8988T (cell line): ENCODE results near the gene KRTAP19-8.

Experiments used
- DNase-seq: peaks from one replicate; pipeline ENCODE4 v3.0.0; 2011

Gene KRTAP19-8

GRCh38 chr21:31038376-31038775 is at the start of gene KRTAP19-8:
TSS of gene KRTAP19-8 (minus strand) at chr21:31038476. CDS start at chr21:31038443, 33 bp downstream.
- no peak for DNase-seq

- no peak for DNase-seq
These were observed 49.6 kb upstream of the KRTAP19-8 start for GRCh38 chr21:31087639-31088473.

- DNase-seq = no peak
These were observed 46.4 kb upstream of the KRTAP19-8 start for GRCh38 chr21:31084689-31085088.

- no peak for DNase-seq
These were observed 40.5 kb upstream of the KRTAP19-8 start for GRCh38 chr21:31078796-31079195.

GRCh38 chr21:31078216-31078615 is 39.9 kb upstream of the KRTAP19-8 start:
- DNase-seq = no peak

GRCh38 chr21:31075848-31076247 is 37.6 kb upstream of the KRTAP19-8 start:
- no peak for DNase-seq

GRCh38 chr21:31072533-31072932 is 34.3 kb upstream of the KRTAP19-8 start:
- DNase-seq = no peak

GRCh38 chr21:31064803-31065202 is 26.5 kb upstream of the KRTAP19-8 start:
- DNase-seq = no peak

- no peak for DNase-seq
These were observed 14.3 kb upstream of the KRTAP19-8 start for GRCh38 chr21:31052489-31053142.

- no peak for DNase-seq
These were observed 12.4 kb upstream of the KRTAP19-8 start for GRCh38 chr21:31050577-31051157.

- no peak for DNase-seq
These were observed 7.6 kb upstream of the KRTAP19-8 start for GRCh38 chr21:31045841-31046240.

GRCh38 chr21:31043471-31043870 is 5.2 kb upstream of the KRTAP19-8 start:
- DNase-seq = no peak

GRCh38 chr21:31042080-31042464 is 3.8 kb upstream of the KRTAP19-8 start:
- DNase-seq = no peak

- no peak for DNase-seq
These were observed 3.2 kb upstream of the KRTAP19-8 start for GRCh38 chr21:31041295-31042079.

- DNase-seq = no peak
These were observed 3.9 kb downstream of the KRTAP19-8 start for GRCh38 chr21:31034378-31034777.

- no peak for DNase-seq
These were observed 7.7 kb downstream of the KRTAP19-8 start for GRCh38 chr21:31030367-31031106.

- no peak for DNase-seq
These were observed 14.6 kb downstream of the KRTAP19-8 start for GRCh38 chr21:31023680-31024079.

- no peak for DNase-seq
These were observed 16.0 kb downstream of the KRTAP19-8 start for GRCh38 chr21:31022306-31022705.

GRCh38 chr21:31018232-31018631 is 20.0 kb downstream of the KRTAP19-8 start:
- DNase-seq = no peak

- no peak for DNase-seq
These were observed 23.4 kb downstream of the KRTAP19-8 start for GRCh38 chr21:31014891-31015290.

- no peak for DNase-seq
These were observed 25.9 kb downstream of the KRTAP19-8 start for GRCh38 chr21:31012133-31013089.
